Measurements from ENCODE around the gene RBAK.
"Not testable (repeated sequence)": the region's sequence is repeated elsewhere in the genome, so short reads cannot be mapped to it uniquely, and the experiment has no call there.

RBAK gene

GRCh38 chr7:5001911-5002310, 43.7 kb upstream of the RBAK start:
- no peak for DNase-seq (ENCODE audit: low read depth in 1 of 2, low spot score in 1 of 2)
- Histone ChIP-seq H3K27ac (replicated peaks) (no peak overlapping the region), H3K4me3 (replicated peaks; ENCODE audit: insufficient read depth, low read length) (no peak overlapping the region), H3K27me3 (ENCODE audit: insufficient read depth, poor library complexity, severe bottlenecking) (no peaks in the 10 kb centered on the region)
- TF ChIP-seq REST (IDR thresholded peaks at IDR 0.05; ENCODE audit: insufficient replicate concordance, low read depth) (no peak), CTCF (IDR thresholded peaks at IDR 0.05; ENCODE audit: insufficient read depth, low read length) (no peak), SPI1 (IDR thresholded peaks at IDR 0.05; ENCODE audit: borderline replicate concordance, low read depth) (no peak), GABPA (IDR thresholded peaks at IDR 0.05; ENCODE audit: low read depth) (no peak), POLR2AphosphoS5 (IDR thresholded peaks at IDR 0.05; ENCODE audit: low read depth) (no peak)

- H3K27ac ChIP-seq (replicated peaks), result no peak overlapping the region
- H3K4me3 ChIP-seq (replicated peaks; ENCODE audit: insufficient read depth, low read length), result no peak overlapping the region
- TF ChIP-seq POLR2AphosphoS5 (IDR thresholded peaks at IDR 0.05; ENCODE audit: low read depth) (no peak), GABPA (IDR thresholded peaks at IDR 0.05; ENCODE audit: low read depth) (no peak), CTCF (IDR thresholded peaks at IDR 0.05; ENCODE audit: insufficient read depth, low read length) (no peak), SPI1 (IDR thresholded peaks at IDR 0.05; ENCODE audit: borderline replicate concordance, low read depth) (no peak), REST (IDR thresholded peaks at IDR 0.05; ENCODE audit: insufficient replicate concordance, low read depth) (no peak)
- H3K27me3 ChIP-seq (ENCODE audit: insufficient read depth, poor library complexity, severe bottlenecking), result no peaks in the 10 kb centered on the region
- no peak for DNase-seq (ENCODE audit: low read depth in 1 of 2, low spot score in 1 of 2)
These were observed 40.6 kb upstream of the RBAK start for GRCh38 chr7:5005066-5005465.

GRCh38 chr7:5012985-5013384, 32.7 kb upstream of the RBAK start:
- no peaks in the 10 kb centered on the region for H3K27me3 ChIP-seq (ENCODE audit: insufficient read depth, poor library complexity, severe bottlenecking)
- no peak overlapping the region for H3K27ac ChIP-seq (replicated peaks)
- no peak for DNase-seq (ENCODE audit: low read depth in 1 of 2, low spot score in 1 of 2)
- no peak overlapping the region for H3K4me3 ChIP-seq (replicated peaks; ENCODE audit: insufficient read depth, low read length)
- no peak for TF ChIP-seq SPI1 (IDR thresholded peaks at IDR 0.05; ENCODE audit: borderline replicate concordance, low read depth)
- TF ChIP-seq POLR2AphosphoS5 (IDR thresholded peaks at IDR 0.05; ENCODE audit: low read depth), result no peak
- TF ChIP-seq CTCF (IDR thresholded peaks at IDR 0.05; ENCODE audit: insufficient read depth, low read length), result no peak
- TF ChIP-seq GABPA (IDR thresholded peaks at IDR 0.05; ENCODE audit: low read depth), result no peak
- TF ChIP-seq REST (IDR thresholded peaks at IDR 0.05; ENCODE audit: insufficient replicate concordance, low read depth), result no peak

- H3K27ac ChIP-seq (replicated peaks); H3K27me3 ChIP-seq (ENCODE audit: insufficient read depth, poor library complexity, severe bottlenecking); H3K4me3 ChIP-seq (replicated peaks; ENCODE audit: insufficient read depth, low read length): not testable (repeated sequence)
- peak in 1 of 2 experiments; percentile 20 for DNase-seq (ENCODE audit: low read depth in 1 of 2, low spot score in 1 of 2)
These were observed 29.7 kb upstream of the RBAK start for GRCh38 chr7:5015936-5016335.

- H3K27me3 ChIP-seq (ENCODE audit: insufficient read depth, poor library complexity, severe bottlenecking); H3K27ac ChIP-seq (replicated peaks); H3K4me3 ChIP-seq (replicated peaks; ENCODE audit: insufficient read depth, low read length); DNase-seq (ENCODE audit: low read depth in 1 of 2, low spot score in 1 of 2): not testable (repeated sequence)
These were observed 28.0 kb upstream of the RBAK start for GRCh38 chr7:5017626-5018025.
